Lower leg skin (tissue), 3 donors: ENCODE results near the gene ZNF335.

Source experiments
- POLR2A ChIP-seq, 2 donors: fragments of 450-650 bp; IDR thresholded peaks; one replicate each; pipeline ENCODE4 v1.6.1; 2016 to 2017; ENCODE audit warnings: antibody characterized with exemption in 2 of 2, mild to moderate bottlenecking in 1 of 2, moderate library complexity in 1 of 2
- TF ChIP-seq, protein P1 (sequence below), 3 donors: fragments of 450-650 bp; IDR thresholded peaks; one replicate each; pipeline ENCODE4 v1.5.1; 2016; ENCODE audit warnings: antibody characterized with exemption in 3 of 3, mild to moderate bottlenecking in 3 of 3, moderate library complexity in 2 of 3

DNA sequence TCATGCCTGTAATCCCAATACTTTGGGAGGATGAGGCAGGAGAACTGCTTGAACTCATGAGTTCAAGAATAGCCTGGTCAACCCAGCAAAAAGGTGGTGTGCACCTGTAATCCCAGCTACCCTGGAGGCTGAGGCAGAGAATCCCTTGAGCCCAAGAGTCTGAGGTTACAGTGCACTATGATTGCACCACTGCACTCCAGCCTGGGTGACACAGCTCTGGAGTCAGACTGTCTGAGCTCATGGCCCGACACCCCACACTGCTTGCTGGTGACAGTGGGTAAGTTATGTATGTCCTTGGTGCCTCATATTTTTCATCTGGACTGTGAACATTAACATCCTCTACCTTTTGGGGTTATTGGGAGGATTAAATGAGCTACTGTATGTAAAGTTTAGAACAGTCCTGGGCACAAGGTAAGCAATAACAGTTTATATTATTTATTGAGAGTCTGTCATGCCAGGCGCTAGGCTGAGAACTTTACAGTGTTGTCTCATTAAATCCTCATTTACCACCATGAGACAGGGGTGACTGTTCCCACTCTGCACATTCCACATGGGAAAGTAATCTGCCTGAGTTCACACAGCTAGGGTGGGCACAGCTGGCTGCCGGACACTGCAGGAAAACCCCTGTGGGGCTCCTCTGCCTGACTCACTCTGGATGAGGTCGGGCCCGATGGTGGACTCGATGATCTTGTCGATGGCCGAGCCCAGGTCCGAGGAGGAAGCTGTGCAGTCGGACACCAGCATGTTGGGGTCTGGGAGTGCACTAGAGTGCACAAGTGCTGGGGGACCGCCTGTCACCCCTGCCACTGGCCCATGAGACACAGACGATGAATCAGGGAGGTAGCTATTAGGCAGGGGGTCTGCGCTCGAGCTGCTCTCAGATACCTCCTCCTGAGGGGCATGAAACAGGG, 2.9 kb downstream of the ZNF335 start:
- TF ChIP-seq, protein P1, sequence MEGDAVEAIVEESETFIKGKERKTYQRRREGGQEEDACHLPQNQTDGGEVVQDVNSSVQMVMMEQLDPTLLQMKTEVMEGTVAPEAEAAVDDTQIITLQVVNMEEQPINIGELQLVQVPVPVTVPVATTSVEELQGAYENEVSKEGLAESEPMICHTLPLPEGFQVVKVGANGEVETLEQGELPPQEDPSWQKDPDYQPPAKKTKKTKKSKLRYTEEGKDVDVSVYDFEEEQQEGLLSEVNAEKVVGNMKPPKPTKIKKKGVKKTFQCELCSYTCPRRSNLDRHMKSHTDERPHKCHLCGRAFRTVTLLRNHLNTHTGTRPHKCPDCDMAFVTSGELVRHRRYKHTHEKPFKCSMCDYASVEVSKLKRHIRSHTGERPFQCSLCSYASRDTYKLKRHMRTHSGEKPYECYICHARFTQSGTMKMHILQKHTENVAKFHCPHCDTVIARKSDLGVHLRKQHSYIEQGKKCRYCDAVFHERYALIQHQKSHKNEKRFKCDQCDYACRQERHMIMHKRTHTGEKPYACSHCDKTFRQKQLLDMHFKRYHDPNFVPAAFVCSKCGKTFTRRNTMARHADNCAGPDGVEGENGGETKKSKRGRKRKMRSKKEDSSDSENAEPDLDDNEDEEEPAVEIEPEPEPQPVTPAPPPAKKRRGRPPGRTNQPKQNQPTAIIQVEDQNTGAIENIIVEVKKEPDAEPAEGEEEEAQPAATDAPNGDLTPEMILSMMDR (IDR thresholded peaks at IDR 0.05): no peak
- TF ChIP-seq POLR2A (IDR thresholded peaks at IDR 0.05): no peak
